H1 (cell line): ENCODE results near the gene PJVK. TPM values are rescaled to one million over a fixed set of nuclear protein-coding genes. Genes with fewer than 3 reads are reported as not detected.

ENCODE experiments used
- CTCF ChIA-PET: fragments of 300-600 bp; sonication (Branson Sonifier 250); formaldehyde crosslinking; loops from one replicate; lab custom pipeline; 2021; ENCODE audit not compliant: partially characterized antibody; lab: Charles Lee
- POLR2A ChIA-PET: fragments of 300-600 bp; sonication (Branson Sonifier 250); formaldehyde crosslinking; loops from one replicate; lab custom pipeline; 2021; ENCODE audit warnings: inconsistent platforms; ENCODE audit not compliant: partially characterized antibody; lab: Charles Lee
- DNase-seq, 2 experiments: peaks; one replicate each; pipeline versions ENCODE4 v3.0.0 to v3.0.0-alpha.2; 2010 to 2022; ENCODE audit warnings: low spot score in 2 of 2, low read depth in 1 of 2, mixed read lengths in 1 of 2
- FAIRE-seq: peaks from 2 replicates; lab custom pipeline; 2011; peaks lifted over from hg19 to GRCh38; lab: Jason Lieb, UNC
- H2AFZ ChIP-seq: 2 replicates; pipeline ENCODE4 v1.8.1; 2012; ENCODE audit warnings: low read length, inconsistent platforms
- H2AK5ac ChIP-seq: 2 replicates; pipeline ENCODE4 v1.6.1; 2013; ENCODE audit warnings: low read depth, low read length
- H2BK120ac ChIP-seq: replicated peaks from 2 replicates; pipeline ENCODE3; 2013; ENCODE audit warnings: low read depth, low read length, inconsistent platforms
- H2BK12ac ChIP-seq: 2 replicates; pipeline ENCODE4 v1.6.1; 2013; ENCODE audit warnings: low read depth, low read length
- H2BK15ac ChIP-seq: 2 replicates; pipeline ENCODE4 v1.6.1; 2013; ENCODE audit warnings: low read length
- H2BK20ac ChIP-seq: 2 replicates; pipeline ENCODE4 v1.6.1; 2013; ENCODE audit warnings: low read length
- H2BK5ac ChIP-seq: 2 replicates; pipeline ENCODE4 v1.6.1; 2013; ENCODE audit warnings: low read depth, low read length
- H3K14ac ChIP-seq: 2 replicates; pipeline ENCODE4 v1.6.1; 2013; ENCODE audit warnings: inconsistent platforms; ENCODE audit not compliant: insufficient read length
- H3K18ac ChIP-seq: 2 replicates; pipeline ENCODE4 v1.6.1; 2013; ENCODE audit warnings: low read length; ENCODE audit errors: extremely low read depth
- H3K23ac ChIP-seq: 2 replicates; pipeline ENCODE4 v1.6.1; 2013; ENCODE audit warnings: inconsistent platforms; ENCODE audit not compliant: insufficient read length
- H3K23me2 ChIP-seq: 2 replicates; pipeline ENCODE4 v1.6.1; 2013; ENCODE audit warnings: low read depth, low read length
- H3K27ac ChIP-seq: 2 replicates; pipeline ENCODE4 v1.6.1; 2011; ENCODE audit warnings: low read depth, low read length, inconsistent platforms
- H3K27me3 ChIP-seq, 4 experiments: replicated peaks in 1 of 4; 1 replicate in 1 of 4; 2 replicates in 3 of 4; pipeline versions ENCODE4 v1.6.1 to v1.8.1; 2011 to 2013; ENCODE audit warnings: low read length in 3 of 4, mild to moderate bottlenecking in 3 of 4, inconsistent platforms in 2 of 4, mixed read lengths in 2 of 4, moderate library complexity in 1 of 4; ENCODE audit not compliant: control insufficient read depth in 3 of 4, insufficient read depth in 3 of 4; ENCODE audit errors: extremely low read depth in 1 of 4
- H3K36me3 ChIP-seq, 4 experiments: 2 replicates each; pipeline versions ENCODE4 v1.6.1 to v1.8.1; 2011 to 2013; ENCODE audit warnings: mild to moderate bottlenecking in 4 of 4, low read length in 3 of 4, moderate library complexity in 2 of 4, control low read depth in 1 of 4, inconsistent platforms in 1 of 4; ENCODE audit not compliant: insufficient read depth in 4 of 4, control insufficient read depth in 2 of 4
- H3K4ac ChIP-seq: replicated peaks from 2 replicates; pipeline ENCODE3; 2013; ENCODE audit warnings: low read length, low read depth, mixed read lengths, inconsistent platforms; ENCODE audit not compliant: insufficient read length
- H3K4me1 ChIP-seq, 4 experiments: replicated peaks in 1 of 4; 1 replicate in 1 of 4; 2 replicates in 3 of 4; pipeline versions ENCODE4 v1.6.1 to v1.8.1; 2011 to 2013; ENCODE audit warnings: low read length in 3 of 4, inconsistent platforms in 2 of 4, mixed read lengths in 1 of 4; ENCODE audit not compliant: insufficient read depth in 4 of 4, control insufficient read depth in 3 of 4
- H3K4me2 ChIP-seq, 2 experiments: 2 replicates each; pipeline versions ENCODE4 v1.6.1 to v1.8.1; 2011 to 2013; ENCODE audit warnings: low read depth in 2 of 2, low read length in 2 of 2, control low read depth in 1 of 2, inconsistent platforms in 1 of 2, mild to moderate bottlenecking in 1 of 2; ENCODE audit not compliant: insufficient read depth in 1 of 2
- H3K4me3 ChIP-seq, 4 experiments: fragments of 200-600, 300-600 bp in 1 of 4; sonication (generic), shearing (Covaris generic), sonication (Bioruptor Twin) in 1 of 4; 2 replicates each; pipeline versions ENCODE4 v1.5.1 to v1.8.1; 2011 to 2016; ENCODE audit warnings: low read length in 4 of 4, low read depth in 3 of 4, control low read depth in 2 of 4, inconsistent platforms in 2 of 4, mild to moderate bottlenecking in 2 of 4, mixed read lengths in 1 of 4, moderate library complexity in 1 of 4; ENCODE audit not compliant: insufficient read depth in 2 of 4; ENCODE audit errors: extremely low read depth in 1 of 4
- H3K56ac ChIP-seq: replicated peaks from 2 replicates; pipeline ENCODE3; 2013; ENCODE audit warnings: low read depth, mild to moderate bottlenecking, mixed read lengths, low read length, inconsistent platforms; ENCODE audit not compliant: insufficient read length
- H3K79me1 ChIP-seq: 2 replicates; pipeline ENCODE4 v1.6.1; 2013; ENCODE audit warnings: low read depth, low read length, control low read depth
- H3K79me2 ChIP-seq, 2 experiments: 2 replicates each; pipeline versions ENCODE4 v1.6.1 to v1.8.1; 2012 to 2013; ENCODE audit warnings: low read length in 2 of 2, mild to moderate bottlenecking in 2 of 2, inconsistent platforms in 1 of 2; ENCODE audit not compliant: insufficient read depth in 2 of 2, control insufficient read depth in 1 of 2
- H3K9ac ChIP-seq, 4 experiments: replicated peaks in 1 of 4; 1 replicate in 1 of 4; 2 replicates in 3 of 4; pipeline versions ENCODE4 v1.6.1 to v1.8.1; 2011 to 2013; ENCODE audit warnings: low read depth in 3 of 4, low read length in 3 of 4, control low read depth in 2 of 4, mild to moderate bottlenecking in 2 of 4, moderate library complexity in 2 of 4, inconsistent platforms in 1 of 4; ENCODE audit errors: extremely low read depth in 1 of 4
- H3K9me3 ChIP-seq, 2 experiments: 2 replicates each; pipeline versions ENCODE4 v1.6.1 to v1.8.1; 2012 to 2013; ENCODE audit warnings: mild to moderate bottlenecking in 2 of 2, moderate library complexity in 2 of 2, control low read depth in 1 of 2, inconsistent platforms in 1 of 2, low read depth in 1 of 2, low read length in 1 of 2, mixed read lengths in 1 of 2; ENCODE audit not compliant: insufficient read depth in 2 of 2
- H4K20me1 ChIP-seq, 2 experiments: replicated peaks in 1 of 2; 2 replicates each; pipeline versions ENCODE3 to v1.8.1; 2011 to 2013; ENCODE audit warnings: inconsistent platforms in 2 of 2, low read length in 2 of 2, mild to moderate bottlenecking in 1 of 2; ENCODE audit not compliant: insufficient read depth in 2 of 2, control insufficient read depth in 1 of 2
- H4K5ac ChIP-seq: 2 replicates; pipeline ENCODE4 v1.6.1; 2013; ENCODE audit warnings: low read length, low read depth, mixed read lengths, inconsistent platforms; ENCODE audit not compliant: insufficient read length
- H4K8ac ChIP-seq: 2 replicates; pipeline ENCODE4 v1.8.0; 2013; ENCODE audit warnings: mild to moderate bottlenecking, moderate library complexity, low read length, inconsistent platforms; ENCODE audit not compliant: insufficient read depth; ENCODE audit errors: extremely low read depth
- H4K91ac ChIP-seq: replicated peaks from 2 replicates; pipeline ENCODE3; 2013; ENCODE audit warnings: low read length, mixed read lengths, inconsistent platforms; ENCODE audit not compliant: insufficient read length
- EGR1 ChIP-seq: IDR thresholded peaks from 2 replicates; pipeline ENCODE4 v1.6.1; 2011; ENCODE audit warnings: low read depth, low read length, borderline replicate concordance
- GTF2F1 ChIP-seq: IDR thresholded peaks from 2 replicates; pipeline ENCODE4 v1.6.1; 2012; ENCODE audit warnings: low read depth, low read length, improper control_type of control experiment, borderline replicate concordance
- KDM5A ChIP-seq: fragments of 200-600 bp; IDR thresholded peaks from 2 replicates; pipeline ENCODE4 v1.7.1; 2012; ENCODE audit warnings: mild to moderate bottlenecking, low read length, inconsistent platforms, mixed read lengths
- WGBS, 2 experiments: shearing (Covaris generic) in 1 of 2; methylation state at CpG; one replicate each; pipeline versions ENCODE4 v1.1.6 to v1.1.7; 2013 to 2015; ENCODE audit warnings: low lambda C conversion rate in 2 of 2, mixed read lengths in 2 of 2, inconsistent platforms in 1 of 2, low coverage in 1 of 2, missing lambda C conversion rate in 1 of 2; ENCODE audit not compliant: insufficient replicate concordance in 2 of 2, insufficient coverage in 1 of 2, insufficient read length in 1 of 2; ENCODE audit errors: extremely low coverage in 1 of 2, missing lambda C conversion rate in 1 of 2; 5-methylcytosine and 5-hydroxymethylcytosine counted together
- polyA plus RNA-seq, 7 experiments: library from polyadenylated mRNA; depleted of rRNA in 3 of 7; stranded (reverse) in 5 of 7; unstranded in 2 of 7; fragments of >200 nt in 5 of 7; fragments of 200-250 nt in 2 of 7; gene quantifications; 1 replicate in 5 of 7; 2 replicates in 1 of 7; 4 replicates in 1 of 7; pipeline versions ENCODE4 v1.2.1 to v1.2.3, GENCODE V29; 2011 to 2013; ENCODE audit warnings: missing spikeins in 2 of 7, mixed read lengths in 2 of 7
- total RNA-seq: library from RNA; stranded (reverse); fragmentation: NEBNext Ultra II Directional; extraction: Animal tissue kit (Norgen Biotek cat#: 25700); gene quantifications from 2 replicates; pipeline ENCODE4 v1.2.1, GENCODE V29; 2021
- TF ChIP-seq, protein P1 (sequence below): IDR thresholded peaks from 2 replicates; pipeline ENCODE4 v1.6.1; 2012; ENCODE audit warnings: inconsistent platforms
- TF ChIP-seq, protein P2 (sequence below): IDR thresholded peaks from 2 replicates; pipeline ENCODE4 v1.6.1; 2011; ENCODE audit warnings: low read length, improper control_type of control experiment

PJVK gene
- total and polyA plus RNA-seq, 2 of the 8 experiments (the other 6 are each of a cell fraction or from before 2014, with no cell fraction given) = 2.4 to 2.8 TPM

DNA sequence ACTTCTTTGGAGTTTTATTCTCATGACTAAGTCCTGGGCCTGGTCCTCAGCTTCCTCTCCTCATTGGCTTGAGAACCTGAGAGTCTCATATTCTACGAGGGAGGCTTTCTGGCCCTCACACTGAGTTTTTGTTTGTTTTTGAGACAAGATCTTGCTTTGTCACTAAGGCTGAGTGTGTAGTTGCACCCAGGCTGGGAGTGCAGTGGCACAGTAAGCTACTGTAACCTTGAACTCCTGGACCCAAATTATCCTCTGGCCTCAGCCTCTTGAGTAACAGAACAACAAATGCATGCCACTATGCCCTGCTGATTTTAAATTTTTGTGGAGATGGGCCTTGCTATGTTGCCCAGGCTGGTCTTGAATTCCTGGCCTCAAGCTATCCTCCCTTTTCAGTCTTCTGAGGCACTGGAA is 22.8 kb upstream of the PJVK start:
- CTCF ChIA-PET = interaction anchor here (0.6 to 1.9 kb wide), 7 partner anchors 10 to 317 kb away, joined by 3 to 6 read pairs (median 3); partner anchors contain the start of gene RBM45
- Histone ChIP-seq H3K14ac (no peak overlapping the region), H3K79me2 (no peaks in the 10 kb centered on the region), H2AFZ (no peak overlapping the region), H3K23me2 (no peaks in the 10 kb centered on the region), H3K23ac (no peak overlapping the region), H2BK5ac (no peak overlapping the region), H2BK15ac (no peak overlapping the region), H3K9ac (no peak overlapping the region), H4K8ac (no peak overlapping the region), H3K4me3 (no peak overlapping the region), H2BK12ac (no peak overlapping the region), H3K36me3 (peaks cover 2 to 50% (median 12%) of the 10 kb centered on the region in 4 experiments; a peak in 7 of 8 replicates), H3K79me1 (no peaks in the 10 kb centered on the region), H3K27ac (no peak overlapping the region), H2BK120ac (no peak overlapping the region), H3K27me3 (no peaks in the 10 kb centered on the region), H3K4me2 (no peak overlapping the region), H3K4me1 (no peaks in the 10 kb centered on the region), H2BK20ac (no peak overlapping the region), H2AK5ac (no peak overlapping the region), H4K91ac (no peak overlapping the region), H3K56ac (no peak overlapping the region), H4K5ac (no peak overlapping the region), H4K20me1 (peaks cover 0 to 2% of the 10 kb centered on the region in 2 experiments), H3K18ac (no peak overlapping the region), H3K4ac (no peak overlapping the region), H3K9me3 (no peaks in the 10 kb centered on the region)
- POLR2A ChIA-PET = interaction anchor here (0.8 to 2.7 kb wide), 8 partner anchors 9 to 25 kb away, joined by 3 to 10 read pairs (median 6); partner anchors contain the start of genes PJVK and PRKRA
- no peak for TF ChIP-seq KDM5A
- TF ChIP-seq, protein P1, sequence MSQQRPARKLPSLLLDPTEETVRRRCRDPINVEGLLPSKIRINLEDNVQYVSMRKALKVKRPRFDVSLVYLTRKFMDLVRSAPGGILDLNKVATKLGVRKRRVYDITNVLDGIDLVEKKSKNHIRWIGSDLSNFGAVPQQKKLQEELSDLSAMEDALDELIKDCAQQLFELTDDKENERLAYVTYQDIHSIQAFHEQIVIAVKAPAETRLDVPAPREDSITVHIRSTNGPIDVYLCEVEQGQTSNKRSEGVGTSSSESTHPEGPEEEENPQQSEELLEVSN = no peak
- TF ChIP-seq GTF2F1 = no peak
- TF ChIP-seq EGR1 = no peak
- TF ChIP-seq, protein P2, sequence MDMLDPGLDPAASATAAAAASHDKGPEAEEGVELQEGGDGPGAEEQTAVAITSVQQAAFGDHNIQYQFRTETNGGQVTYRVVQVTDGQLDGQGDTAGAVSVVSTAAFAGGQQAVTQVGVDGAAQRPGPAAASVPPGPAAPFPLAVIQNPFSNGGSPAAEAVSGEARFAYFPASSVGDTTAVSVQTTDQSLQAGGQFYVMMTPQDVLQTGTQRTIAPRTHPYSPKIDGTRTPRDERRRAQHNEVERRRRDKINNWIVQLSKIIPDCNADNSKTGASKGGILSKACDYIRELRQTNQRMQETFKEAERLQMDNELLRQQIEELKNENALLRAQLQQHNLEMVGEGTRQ = no peak
- 88% methylated on average over 1 of the region's 1 CpG; no CpG with 5 or more reads in 1 of the 2 experiments for WGBS, 2 experiments
- FAIRE-seq (no peak), DNase-seq (no peak)
